HG02642 (cell line): ENCODE measurements around the gene CCDC127.

ENCODE experiments used
- ATAC-seq: cut with Tn5 transposase; IDR thresholded peaks from one replicate; pipeline ENCODE4 v1.9.1; 2021; ENCODE audit warnings: mild to moderate bottlenecking; ENCODE audit not compliant: unreplicated experiment, poor library complexity

CCDC127 gene

GRCh38 chr5:162565-163337, 55.2 kb downstream of the CCDC127 start:
- ATAC-seq: no peak

GRCh38 chr5:162190-162564, 55.8 kb downstream of the CCDC127 start:
- ATAC-seq: no peak

- ATAC-seq: no peak
Measured at GRCh38 chr5:161803-162110, 56.2 kb downstream of the CCDC127 start.

DNA sequence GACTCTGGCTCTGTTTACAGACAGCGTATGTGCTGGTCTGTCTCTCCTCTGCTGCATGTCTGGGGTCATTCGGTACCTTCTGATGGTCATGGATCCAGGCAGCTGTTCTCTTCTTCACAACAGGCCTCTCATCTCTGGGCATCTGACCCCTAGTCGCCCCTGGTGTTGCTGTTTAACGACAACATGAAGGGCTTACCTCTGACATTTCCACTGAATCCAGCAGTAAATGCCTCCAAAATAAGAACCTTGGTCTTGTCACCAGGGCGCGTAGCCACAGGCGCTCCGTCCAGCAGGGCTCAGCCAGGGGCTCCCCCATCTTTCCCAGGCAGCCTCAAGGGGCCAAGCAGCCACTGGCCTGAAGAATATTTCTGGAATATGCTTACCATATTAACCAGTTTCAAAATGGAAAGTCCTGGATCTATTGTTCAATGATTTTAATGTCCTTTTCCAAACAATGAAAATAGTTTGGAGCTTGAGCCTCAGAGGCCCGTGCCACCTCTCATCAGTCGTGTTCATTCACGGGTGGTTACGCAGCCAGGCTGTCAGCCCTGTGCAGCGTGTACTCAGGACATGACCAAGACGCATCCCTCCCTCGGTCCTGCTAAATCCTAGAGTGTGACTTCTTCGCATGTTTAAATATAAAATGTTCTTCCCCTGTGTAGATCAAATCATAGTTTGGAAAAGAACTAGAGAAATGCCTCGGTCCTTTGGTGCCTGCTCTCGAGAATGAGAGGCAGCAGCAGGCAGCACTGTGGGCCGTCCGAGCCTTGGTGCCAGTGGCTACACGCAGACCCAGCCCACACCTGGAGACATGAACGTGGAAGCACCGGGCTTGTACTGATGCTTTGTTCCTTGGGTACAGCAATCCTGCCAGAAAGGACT, 56.8 kb downstream of the CCDC127 start:
- ATAC-seq: no peak

GRCh38 chr5:160173-160510, 57.8 kb downstream of the CCDC127 start:
- ATAC-seq: no peak

GRCh38 chr5:159448-160172, 58.3 kb downstream of the CCDC127 start:
- ATAC-seq: no peak

DNA sequence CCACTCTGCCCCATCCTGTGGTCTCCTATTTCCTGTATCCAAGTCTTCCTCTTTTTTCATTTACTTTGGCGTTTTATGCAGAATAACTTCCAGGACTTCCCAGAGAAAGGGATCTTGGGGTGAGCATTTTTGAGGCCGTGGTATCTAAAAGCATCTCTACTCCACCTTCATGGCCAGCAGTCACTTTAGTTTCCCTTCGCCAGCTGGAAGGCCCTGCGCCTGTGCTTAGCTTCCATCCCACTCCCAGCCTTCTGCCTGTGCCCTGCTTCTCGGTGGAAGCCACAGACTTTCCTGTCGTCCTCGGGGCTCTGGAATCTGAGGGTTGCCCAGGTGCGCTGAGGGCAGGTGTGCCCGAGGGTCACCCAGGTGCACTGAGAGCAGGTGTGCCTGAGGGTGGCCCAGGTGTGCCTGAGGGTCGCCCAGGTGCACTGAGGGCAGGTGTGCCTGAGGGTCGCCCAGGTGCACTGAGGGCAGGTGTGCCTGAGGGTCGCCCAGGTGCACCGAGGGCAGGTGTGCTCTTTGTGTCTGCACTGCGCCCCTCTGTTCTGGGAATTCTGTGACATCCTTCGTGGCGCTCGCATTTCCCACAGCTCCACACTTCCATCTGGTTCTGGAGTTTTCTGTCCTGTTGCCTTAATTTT, 59.0 kb downstream of the CCDC127 start:
- ATAC-seq: no peak

DNA sequence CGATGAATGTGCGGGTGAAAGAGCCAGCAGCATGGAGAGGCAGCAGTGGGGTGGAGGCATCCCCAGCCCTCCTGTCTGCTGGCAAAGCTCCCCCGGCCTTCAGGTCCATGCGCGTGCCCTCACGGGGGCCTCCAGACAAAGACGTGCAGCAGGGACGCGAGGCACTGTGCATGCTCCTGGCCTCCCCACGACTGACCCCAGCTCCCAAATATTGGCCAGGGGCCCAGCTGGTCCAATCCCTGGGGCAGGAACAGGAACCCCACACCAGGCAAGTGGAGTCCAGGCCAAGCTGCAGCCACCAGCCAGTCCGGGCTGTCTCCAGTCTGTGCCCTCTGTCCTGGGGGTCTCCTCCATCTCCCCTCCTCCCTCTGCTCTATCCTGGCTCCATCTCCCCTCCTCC, 60.2 kb downstream of the CCDC127 start:
- no peak for ATAC-seq

GRCh38 chr5:157126-157715, 60.7 kb downstream of the CCDC127 start:
- no peak for ATAC-seq

GRCh38 chr5:156411-157072, 61.4 kb downstream of the CCDC127 start:
- ATAC-seq: no peak

DNA sequence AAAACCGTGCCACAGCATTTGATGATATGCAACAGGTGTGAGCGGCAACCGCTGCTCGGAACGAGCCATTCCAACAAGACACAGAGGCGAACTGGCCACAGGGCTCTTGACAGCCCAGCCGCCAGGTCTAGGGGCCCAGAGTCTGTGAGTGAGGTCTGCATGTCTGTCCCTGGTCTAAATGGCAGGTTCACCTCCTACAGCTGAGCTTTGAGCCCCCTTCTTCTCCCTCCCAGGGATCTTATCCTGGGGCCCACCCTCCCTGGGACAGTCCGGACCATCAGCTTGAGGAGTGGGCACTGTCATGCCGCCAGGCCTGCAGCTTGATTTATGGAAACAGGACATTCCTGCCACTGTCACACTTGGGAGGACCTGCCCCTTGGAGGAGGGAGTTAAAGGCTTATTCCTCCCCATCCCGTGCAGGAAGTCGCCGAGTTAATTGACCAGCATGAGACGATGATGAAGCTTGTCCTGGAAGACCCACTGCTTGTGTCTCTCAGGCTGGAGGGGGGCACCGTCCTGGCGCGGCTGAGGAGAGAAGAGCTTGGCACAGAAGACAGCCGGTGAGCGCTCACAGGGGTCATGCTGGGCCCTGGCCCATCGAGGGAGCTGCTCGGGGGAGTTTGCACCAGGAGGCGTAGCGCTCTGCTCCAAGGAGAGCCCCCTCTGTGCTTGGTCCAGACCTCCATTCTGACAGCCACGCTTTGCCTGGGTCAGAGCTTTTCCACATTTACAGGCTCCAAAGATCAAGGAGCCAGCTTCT, 62.1 kb downstream of the CCDC127 start:
- no peak for ATAC-seq

GRCh38 chr5:154826-155225, 63.1 kb downstream of the CCDC127 start:
- no peak for ATAC-seq

DNA sequence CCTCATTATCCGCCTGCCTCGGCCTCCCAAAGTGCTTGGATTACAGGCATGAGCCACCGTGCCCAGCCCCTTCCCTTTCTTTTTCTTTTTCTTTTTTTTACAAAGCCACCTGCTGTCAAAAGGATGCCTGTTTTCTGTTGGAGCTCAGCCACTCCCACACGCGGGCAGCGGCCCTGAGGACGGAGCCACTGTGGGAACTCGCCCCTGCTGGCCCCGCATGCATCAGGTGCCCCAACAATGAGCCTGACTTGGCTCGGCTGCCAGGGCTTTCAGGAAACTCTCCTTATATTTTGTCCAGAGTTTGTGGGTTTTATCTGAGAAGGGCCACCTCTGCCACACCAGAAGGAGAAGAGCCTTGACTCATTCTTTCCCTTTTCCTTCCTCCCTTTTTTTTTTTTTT, 63.7 kb downstream of the CCDC127 start:
- ATAC-seq: no peak

DNA sequence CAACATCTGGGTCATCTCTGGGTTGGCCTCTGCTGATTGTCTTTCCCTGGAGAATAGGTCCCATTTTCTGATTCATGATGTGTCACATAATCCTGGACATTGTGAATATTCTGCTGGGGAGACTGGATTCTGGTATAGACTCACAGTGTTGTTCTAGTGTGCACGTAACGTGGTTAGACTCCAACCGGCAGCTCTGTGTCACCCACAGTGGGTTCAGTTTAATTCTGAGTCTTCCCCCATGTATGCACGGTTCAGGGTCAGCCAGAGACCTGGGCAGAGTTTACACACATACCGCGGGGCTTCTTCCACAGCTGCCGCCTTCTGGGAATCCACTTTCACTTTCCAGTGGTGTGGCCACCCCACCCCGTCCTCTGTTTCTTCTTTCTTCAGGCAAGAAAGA, 64.7 kb downstream of the CCDC127 start:
- no peak for ATAC-seq

GRCh38 chr5:152077-152476, 65.9 kb downstream of the CCDC127 start:
- ATAC-seq: no peak

GRCh38 chr5:150746-151145, 67.2 kb downstream of the CCDC127 start:
- no peak for ATAC-seq

- no peak for ATAC-seq
Measured at GRCh38 chr5:149745-150485, 68.0 kb downstream of the CCDC127 start.

DNA sequence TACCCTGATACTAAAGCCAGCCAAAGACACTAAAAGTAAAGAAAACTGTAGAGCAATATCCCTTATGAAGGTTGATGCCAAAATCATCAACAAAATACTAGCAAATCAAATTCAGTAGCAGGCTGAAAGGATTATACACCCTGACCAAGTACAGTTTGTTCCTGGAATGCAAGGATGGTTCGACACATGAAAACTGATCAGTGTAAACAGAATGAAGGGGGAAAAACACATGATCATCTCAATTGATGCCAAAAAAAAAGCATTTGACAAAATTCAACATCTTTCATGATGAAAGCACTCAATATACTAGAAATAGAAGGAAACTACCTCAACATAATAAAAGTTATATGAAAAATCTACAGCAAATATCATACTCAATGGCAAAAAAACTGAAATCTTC, 70.2 kb downstream of the CCDC127 start:
- ATAC-seq: no peak
